ENCODE data around the gene CDH4.

DNA sequence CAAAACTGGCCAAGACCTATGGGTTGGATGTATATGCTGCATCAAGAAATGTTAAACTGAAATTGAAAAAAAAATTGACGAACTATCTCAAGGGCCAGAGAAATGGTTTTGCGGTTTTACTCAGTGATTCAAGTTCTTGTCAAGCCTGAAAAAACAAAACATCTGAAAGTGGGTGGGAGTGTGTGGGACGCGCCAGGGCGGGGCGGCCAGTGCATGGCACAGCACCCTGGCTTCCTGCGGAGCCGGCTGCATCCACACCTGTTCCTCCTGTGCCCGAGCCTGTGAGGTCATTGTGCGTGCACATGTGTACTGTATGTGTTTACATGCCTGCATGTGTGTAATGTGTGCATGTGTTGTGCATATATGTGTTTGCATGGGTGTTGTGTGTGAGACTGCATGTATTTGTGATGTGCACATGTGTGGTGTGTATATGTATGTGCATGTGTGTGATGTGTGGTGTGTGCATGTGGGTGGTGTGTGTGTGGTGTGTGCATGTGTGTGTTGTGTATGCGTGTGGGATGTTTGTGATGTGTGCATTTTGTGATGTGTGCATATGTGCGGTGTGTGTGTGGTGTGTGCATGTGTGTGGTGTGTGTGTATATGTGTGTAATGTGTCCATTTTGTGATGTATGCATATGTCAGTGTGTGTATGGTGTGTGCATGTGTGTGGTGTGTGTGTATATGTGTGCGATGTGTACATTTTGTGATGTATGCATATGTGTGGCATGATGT lies 59.8 kb downstream of the CDH4 start:
- no peak for TF ChIP-seq EZH2phosphoT487 (IDR thresholded peaks at IDR 0.05)
- TF ChIP-seq, protein P1, sequence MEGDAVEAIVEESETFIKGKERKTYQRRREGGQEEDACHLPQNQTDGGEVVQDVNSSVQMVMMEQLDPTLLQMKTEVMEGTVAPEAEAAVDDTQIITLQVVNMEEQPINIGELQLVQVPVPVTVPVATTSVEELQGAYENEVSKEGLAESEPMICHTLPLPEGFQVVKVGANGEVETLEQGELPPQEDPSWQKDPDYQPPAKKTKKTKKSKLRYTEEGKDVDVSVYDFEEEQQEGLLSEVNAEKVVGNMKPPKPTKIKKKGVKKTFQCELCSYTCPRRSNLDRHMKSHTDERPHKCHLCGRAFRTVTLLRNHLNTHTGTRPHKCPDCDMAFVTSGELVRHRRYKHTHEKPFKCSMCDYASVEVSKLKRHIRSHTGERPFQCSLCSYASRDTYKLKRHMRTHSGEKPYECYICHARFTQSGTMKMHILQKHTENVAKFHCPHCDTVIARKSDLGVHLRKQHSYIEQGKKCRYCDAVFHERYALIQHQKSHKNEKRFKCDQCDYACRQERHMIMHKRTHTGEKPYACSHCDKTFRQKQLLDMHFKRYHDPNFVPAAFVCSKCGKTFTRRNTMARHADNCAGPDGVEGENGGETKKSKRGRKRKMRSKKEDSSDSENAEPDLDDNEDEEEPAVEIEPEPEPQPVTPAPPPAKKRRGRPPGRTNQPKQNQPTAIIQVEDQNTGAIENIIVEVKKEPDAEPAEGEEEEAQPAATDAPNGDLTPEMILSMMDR (IDR thresholded peaks at IDR 0.05): no peak
- TF ChIP-seq EZH2 (IDR thresholded peaks at IDR 0.05): no peak

Data from neural progenitor cell (in vitro differentiated cells).